HCT116 (cell line): ENCODE data around the gene COX7A1. TPM values are rescaled to one million over a fixed set of nuclear protein-coding genes. Genes with fewer than 3 reads are reported as not detected.

Source experiments
- ATAC-seq: fragments of 200-7000 bp; cut with Tn5 transposase; 2 replicates; pipeline ENCODE4 v1.9.1; 2020; ENCODE audit warnings: mild to moderate bottlenecking, moderate library complexity
- BruUV-seq: library from RNA; stranded (reverse); fragments of 400-500 nt; replicated peaks from 2 replicates; lab custom pipeline; 2021; lab: Mats Ljungman, UMichigan
- CTCF ChIA-PET: fragments of 300-600 bp; sonication (Branson Sonifier 250); formaldehyde crosslinking; loops from one replicate; lab custom pipeline; 2021; ENCODE audit warnings: antibody characterized with exemption; lab: Charles Lee
- POLR2A ChIA-PET: fragments of 300-600, 350-600 bp; sonication (Branson Sonifier 250); formaldehyde crosslinking; loops from one replicate; lab custom pipeline; 2021; ENCODE audit warnings: antibody characterized with exemption; lab: Charles Lee
- RAD21 ChIA-PET, 2 experiments: fragments of 300-600 bp; sonication (Branson Sonifier 250); formaldehyde crosslinking; loops; one replicate each; lab custom pipeline; 2023; ENCODE audit warnings: low total read pairs in 2 of 2; ENCODE audit not compliant: uncharacterized antibody in 2 of 2, unreplicated experiment in 2 of 2, low non-redundant PET in 1 of 2; lab: Charles Lee
- DNase-seq: peaks from one replicate; pipeline ENCODE4 v3.0.0-alpha.2; 2010; ENCODE audit warnings: low read depth, low spot score
- H2AFZ ChIP-seq: fragments of 200-600 bp; shearing (Covaris generic), sonication (generic); 2 replicates; pipeline ENCODE4 v1.6.1; 2017; ENCODE audit warnings: low read depth, mixed run types, mixed read lengths, antibody characterized with exemption, low read length; ENCODE audit not compliant: poor library complexity, severe bottlenecking
- H3K27ac ChIP-seq: 2 replicates; pipeline ENCODE4 v1.5.1; 2012; ENCODE audit warnings: low read depth, low read length
- H3K27me3 ChIP-seq: fragments of 200-600 bp; sonication (generic); 2 replicates; pipeline ENCODE4 v1.6.1; 2016; ENCODE audit warnings: mixed run types, low read length, mixed read lengths; ENCODE audit not compliant: insufficient read depth
- H3K36me3 ChIP-seq, 2 experiments: fragments of 200-500 bp in 1 of 2; fragments of 200-600 bp in 1 of 2; sonication (Bioruptor generic) in 1 of 2; sonication (generic) in 1 of 2; 2 replicates each; pipeline versions ENCODE4 v1.5.1 to v1.6.1; 2014 to 2016; ENCODE audit warnings: low read length in 2 of 2, inconsistent platforms in 1 of 2, mixed read lengths in 1 of 2, mixed run types in 1 of 2; ENCODE audit not compliant: insufficient read depth in 2 of 2, control insufficient read depth in 1 of 2
- H3K4me1 ChIP-seq, 2 experiments: fragments of 200-600 bp in 1 of 2; sonication (generic) in 1 of 2; 2 replicates each; pipeline versions ENCODE4 v1.5.1 to v1.6.1; 2012 to 2017; ENCODE audit warnings: low read length in 2 of 2, inconsistent platforms in 1 of 2, mild to moderate bottlenecking in 1 of 2, mixed read lengths in 1 of 2, mixed run types in 1 of 2, moderate library complexity in 1 of 2; ENCODE audit not compliant: insufficient read depth in 2 of 2, control insufficient read depth in 1 of 2
- H3K4me2 ChIP-seq: fragments of 200-600 bp; sonication (generic); 2 replicates; pipeline ENCODE4 v1.6.1; 2017; ENCODE audit warnings: mixed run types, low read length, mixed read lengths
- H3K4me3 ChIP-seq, 2 experiments: fragments of 200-600 bp in 1 of 2; sonication (generic) in 1 of 2; replicated peaks in 1 of 2; 2 replicates each; pipeline ENCODE4 v1.5.1; 2011 to 2016; ENCODE audit warnings: low read length in 2 of 2, control low read depth in 1 of 2, low read depth in 1 of 2, mild to moderate bottlenecking in 1 of 2, mixed read lengths in 1 of 2, mixed run types in 1 of 2
- H3K79me2 ChIP-seq: fragments of 200-600 bp; sonication (generic); 2 replicates; pipeline ENCODE4 v1.6.1; 2017; ENCODE audit warnings: mild to moderate bottlenecking, mixed run types, low read length, moderate library complexity, mixed read lengths; ENCODE audit not compliant: insufficient read depth
- H3K9ac ChIP-seq: fragments of 200-600 bp; sonication (generic); 2 replicates; pipeline ENCODE4 v1.6.1; 2016; ENCODE audit warnings: low read length, mixed read lengths
- H3K9me2 ChIP-seq: fragments of 200-600 bp; sonication (generic), shearing (Covaris generic); 2 replicates; pipeline ENCODE4 v1.6.1; 2017; ENCODE audit warnings: mixed run types, mild to moderate bottlenecking, moderate library complexity; ENCODE audit not compliant: insufficient read depth
- H3K9me3 ChIP-seq, 2 experiments: fragments of 200-500 bp in 1 of 2; fragments of 200-600 bp in 1 of 2; sonication (Bioruptor generic) in 1 of 2; sonication (generic) in 1 of 2; 2 replicates each; pipeline ENCODE4 v1.6.1; 2014 to 2017; ENCODE audit warnings: low read length in 2 of 2, mixed read lengths in 2 of 2, inconsistent platforms in 1 of 2, low read depth in 1 of 2, mild to moderate bottlenecking in 1 of 2, mixed run types in 1 of 2, moderate library complexity in 1 of 2; ENCODE audit not compliant: control insufficient read depth in 1 of 2, insufficient read depth in 1 of 2
- H4K20me1 ChIP-seq: fragments of 200-600 bp; sonication (generic), shearing (Covaris generic); 2 replicates; pipeline ENCODE4 v1.6.1; 2017; ENCODE audit warnings: mixed run types, mild to moderate bottlenecking, moderate library complexity; ENCODE audit not compliant: insufficient read depth
- CEBPB ChIP-seq: IDR thresholded peaks from 2 replicates; pipeline ENCODE4 v1.6.1; 2012; ENCODE audit warnings: low read depth
- EGR1 ChIP-seq: IDR thresholded peaks from 2 replicates; pipeline ENCODE4 v1.6.1; 2012; ENCODE audit warnings: low read depth
- ELF1 ChIP-seq: IDR thresholded peaks from 2 replicates; pipeline ENCODE4 v1.6.1; 2012; ENCODE audit warnings: low read depth, borderline replicate concordance
- EZH2 ChIP-seq: fragments of 200-600 bp; sonication (generic); IDR thresholded peaks from 2 replicates; pipeline ENCODE4 v1.6.1; 2017; ENCODE audit warnings: antibody characterized with exemption, mixed run types
- FOSL1 ChIP-seq: IDR thresholded peaks from 2 replicates; pipeline ENCODE4 v1.6.1; 2012; ENCODE audit warnings: low read depth
- RAD21 ChIP-seq: IDR thresholded peaks from 2 replicates; pipeline ENCODE4 v1.6.1; 2012; ENCODE audit warnings: low read depth, mild to moderate bottlenecking
- SIN3A ChIP-seq: IDR thresholded peaks from 2 replicates; pipeline ENCODE4 v1.6.1; 2012; ENCODE audit warnings: low read depth
- TCF7L2 ChIP-seq: IDR thresholded peaks from 2 replicates; pipeline ENCODE4 v1.7.0; 2011; ENCODE audit warnings: borderline replicate concordance, inconsistent platforms; ENCODE audit not compliant: insufficient read depth, insufficient read length; ENCODE audit errors: extremely low read depth
- YY1 ChIP-seq: IDR thresholded peaks from 2 replicates; pipeline ENCODE4 v1.6.1; 2011; ENCODE audit warnings: low read length, low read depth, moderate library complexity, mild to moderate bottlenecking; ENCODE audit not compliant: insufficient replicate concordance; ENCODE audit errors: extremely low read depth
- ZFX ChIP-seq: fragments of 450-650 bp; IDR thresholded peaks from 2 replicates; pipeline ENCODE4 v1.6.1; 2017
- ZNF274 ChIP-seq: fragments of 200-500 bp; sonication (Bioruptor generic); IDR thresholded peaks from 2 replicates; pipeline ENCODE4 v1.6.1; 2014; ENCODE audit warnings: mild to moderate bottlenecking, low read depth, low read length, inconsistent platforms
- intact Hi-C: fragments of 100-400 bp; cut with micrococcal nuclease; formaldehyde crosslinking; loops from 2 replicates; pipeline ENCODE4 v1.10.0; 2022
- total RNA-seq: library from RNA; stranded (reverse); gene quantifications from one replicate; pipeline ENCODE4 v1.2.1, GENCODE V29; 2021; ENCODE audit not compliant: unreplicated experiment
- TF ChIP-seq, protein P1 (sequence below), 3 experiments: fragments of 200-600 bp in 1 of 3; sonication (generic) in 1 of 3; IDR thresholded peaks in 2 of 3; conservative IDR thresholded peaks in 1 of 3; 2 replicates each; pipeline ENCODE4 v1.5.1; 2012 to 2017; ENCODE audit warnings: low read depth in 2 of 3, low read length in 2 of 3, antibody characterized with exemption in 1 of 3, borderline replicate concordance in 1 of 3, control low read depth in 1 of 3, mild to moderate bottlenecking in 1 of 3, mixed read lengths in 1 of 3, mixed run types in 1 of 3, moderate library complexity in 1 of 3; ENCODE audit not compliant: insufficient read depth in 1 of 3
- TF ChIP-seq, protein P2 (sequence below): IDR thresholded peaks from 2 replicates; pipeline ENCODE4 v1.6.1; 2012

COX7A1 gene
- total RNA-seq, 1 experiment from 2014 or later, result not detected

- TF ChIP-seq EZH2, result no peak
- TF ChIP-seq YY1, result no peak
- TF ChIP-seq, protein P1, sequence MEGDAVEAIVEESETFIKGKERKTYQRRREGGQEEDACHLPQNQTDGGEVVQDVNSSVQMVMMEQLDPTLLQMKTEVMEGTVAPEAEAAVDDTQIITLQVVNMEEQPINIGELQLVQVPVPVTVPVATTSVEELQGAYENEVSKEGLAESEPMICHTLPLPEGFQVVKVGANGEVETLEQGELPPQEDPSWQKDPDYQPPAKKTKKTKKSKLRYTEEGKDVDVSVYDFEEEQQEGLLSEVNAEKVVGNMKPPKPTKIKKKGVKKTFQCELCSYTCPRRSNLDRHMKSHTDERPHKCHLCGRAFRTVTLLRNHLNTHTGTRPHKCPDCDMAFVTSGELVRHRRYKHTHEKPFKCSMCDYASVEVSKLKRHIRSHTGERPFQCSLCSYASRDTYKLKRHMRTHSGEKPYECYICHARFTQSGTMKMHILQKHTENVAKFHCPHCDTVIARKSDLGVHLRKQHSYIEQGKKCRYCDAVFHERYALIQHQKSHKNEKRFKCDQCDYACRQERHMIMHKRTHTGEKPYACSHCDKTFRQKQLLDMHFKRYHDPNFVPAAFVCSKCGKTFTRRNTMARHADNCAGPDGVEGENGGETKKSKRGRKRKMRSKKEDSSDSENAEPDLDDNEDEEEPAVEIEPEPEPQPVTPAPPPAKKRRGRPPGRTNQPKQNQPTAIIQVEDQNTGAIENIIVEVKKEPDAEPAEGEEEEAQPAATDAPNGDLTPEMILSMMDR (IDR thresholded peaks at IDR 0.05 in 2 of 3, conservative IDR thresholded peaks at IDR 0.05 in 1 of 3; ENCODE audit: borderline replicate concordance in 1 of 3, insufficient read depth in 1 of 3, low read depth in 2 of 3, low read length in 2 of 3), result no peak
These were observed 11.6 kb upstream of the COX7A1 start (continued) for GRCh38 chr19:36163813-36164212.

- Histone ChIP-seq H3K4me1 (no peaks in the 10 kb centered on the region), H3K4me2 (no peak overlapping the region), H3K27me3 (no peaks in the 10 kb centered on the region), H2AFZ (no peak overlapping the region), H3K9me3 (no peaks in the 10 kb centered on the region), H3K79me2 (no peaks in the 10 kb centered on the region), H3K9ac (no peak overlapping the region), H3K4me3 (no peak overlapping the region), H3K36me3 (peaks cover 0 to 7% of the 10 kb centered on the region in 2 experiments; a peak in 1 of 4 replicates), H3K9me2 (no peaks in the 10 kb centered on the region), H3K27ac (no peak overlapping the region), H4K20me1 (no peaks in the 10 kb centered on the region)
- ChIA-PET CTCF (no interaction called here), POLR2A (no interaction called here), RAD21 (no interaction called here)
- intact Hi-C loops, result no loop called here
- BruUV-seq, result no TSS peak
- TF ChIP-seq, protein P1 (IDR thresholded peaks at IDR 0.05 in 2 of 3, conservative IDR thresholded peaks at IDR 0.05 in 1 of 3; ENCODE audit: borderline replicate concordance in 1 of 3, insufficient read depth in 1 of 3, low read depth in 2 of 3, low read length in 2 of 3), result no peak
- TF ChIP-seq, protein P2, sequence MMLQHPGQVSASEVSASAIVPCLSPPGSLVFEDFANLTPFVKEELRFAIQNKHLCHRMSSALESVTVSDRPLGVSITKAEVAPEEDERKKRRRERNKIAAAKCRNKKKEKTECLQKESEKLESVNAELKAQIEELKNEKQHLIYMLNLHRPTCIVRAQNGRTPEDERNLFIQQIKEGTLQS, result no peak
- TF ChIP-seq FOSL1 (no peak), RAD21 (no peak), ZNF274 (no peak), ZFX (no peak), SIN3A (no peak), CEBPB (no peak), TCF7L2 (no peak), EGR1 (no peak), ELF1 (no peak), YY1 (no peak)
- DNase-seq, result no peak
- no peak for ATAC-seq
These were observed 8.8 kb upstream of the COX7A1 start for GRCh38 chr19:36160821-36161596.
